ENCODE data around the gene PARD3.

Gene PARD3

DNA sequence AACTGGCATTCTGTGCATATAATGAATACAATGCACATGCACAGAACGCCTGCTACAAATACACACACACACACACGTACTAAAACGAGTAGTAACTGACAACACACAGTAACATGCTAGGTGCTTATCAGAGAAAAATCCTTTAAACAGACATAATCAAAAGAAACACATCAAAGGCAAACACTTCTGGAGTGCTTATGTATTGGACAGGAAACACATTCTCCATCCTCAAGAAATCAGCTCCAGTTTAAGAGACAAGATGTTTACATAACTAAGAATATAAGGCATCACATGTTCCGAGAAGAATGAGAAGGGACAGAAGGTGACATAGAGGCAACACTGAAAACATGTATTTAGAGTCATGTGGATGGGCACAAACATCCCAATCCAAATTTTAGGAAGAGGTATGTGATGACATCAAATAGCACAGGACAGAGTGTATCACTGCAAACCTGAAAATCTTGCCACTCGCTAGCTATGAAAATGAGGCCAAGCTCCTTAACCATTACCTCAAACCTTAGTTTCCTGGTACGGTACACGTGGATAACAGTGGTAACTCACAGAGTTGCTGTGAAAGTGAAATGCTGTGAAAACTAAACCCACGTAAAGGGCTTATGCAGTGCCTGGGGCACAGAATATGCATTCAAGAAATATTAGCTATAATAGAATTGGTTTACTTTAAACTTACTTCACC, 619.6 kb downstream of the PARD3 start:
- no peaks in the 10 kb centered on the region for H3K4me1 ChIP-seq (ENCODE audit: control insufficient read depth, insufficient read depth, low read length, unreplicated experiment)
- H3K79me2 ChIP-seq (ENCODE audit: control insufficient read depth, insufficient read depth, low read length, unreplicated experiment) = no peaks in the 10 kb centered on the region
- H3K27ac ChIP-seq (ENCODE audit: low read depth, low read length) = no peak overlapping the region
- H2AFZ ChIP-seq (ENCODE audit: low read length, unreplicated experiment) = no peak overlapping the region
- no peaks in the 10 kb centered on the region for H3K27me3 ChIP-seq (ENCODE audit: insufficient read depth, low read length)
- no peak overlapping the region for H3K4me3 ChIP-seq (ENCODE audit: low read depth, low read length)
- H3K36me3 ChIP-seq (ENCODE audit: insufficient read depth, low read length) = no peaks in the 10 kb centered on the region

DNA sequence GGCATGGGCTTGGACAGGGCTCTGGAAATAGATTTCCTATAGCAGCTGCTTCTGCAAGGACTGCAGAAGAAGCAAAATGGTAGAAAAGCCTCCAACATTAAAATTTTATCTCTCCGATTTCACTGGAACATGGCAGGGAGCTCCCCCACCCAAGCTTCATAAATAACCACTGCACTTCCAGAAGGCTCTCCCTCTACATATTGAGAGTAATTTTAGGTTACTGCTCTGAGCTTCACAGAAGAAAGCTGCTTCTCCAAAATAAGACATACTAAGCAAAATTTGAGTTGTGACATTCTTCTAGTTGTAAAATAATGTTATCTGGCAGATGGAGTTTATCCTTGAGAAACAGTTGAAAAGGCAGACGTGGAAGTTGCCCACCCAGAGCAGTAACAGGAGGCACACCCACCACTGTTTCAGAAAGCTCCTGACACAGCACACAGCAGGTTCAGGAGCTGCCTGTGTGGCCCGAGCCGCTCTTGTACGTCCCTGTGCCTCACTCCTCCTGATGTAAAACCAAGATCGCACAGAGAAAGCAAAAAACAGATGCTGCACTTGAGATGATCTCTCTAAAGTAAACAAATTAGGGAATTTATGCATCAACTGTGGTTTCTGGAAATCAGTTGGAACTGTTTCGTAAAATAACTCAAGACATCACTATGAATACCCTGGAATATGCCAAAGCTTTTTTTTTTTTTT, 621.0 kb downstream of the PARD3 start:
- no peaks in the 10 kb centered on the region for H3K79me2 ChIP-seq (ENCODE audit: control insufficient read depth, insufficient read depth, low read length, unreplicated experiment)
- H2AFZ ChIP-seq (ENCODE audit: low read length, unreplicated experiment) = no peak overlapping the region
- H3K4me1 ChIP-seq (ENCODE audit: control insufficient read depth, insufficient read depth, low read length, unreplicated experiment) = no peaks in the 10 kb centered on the region
- H3K27ac ChIP-seq (ENCODE audit: low read depth, low read length) = no peak overlapping the region
- no peaks in the 10 kb centered on the region for H3K36me3 ChIP-seq (ENCODE audit: insufficient read depth, low read length)
- no peak overlapping the region for H3K4me3 ChIP-seq (ENCODE audit: low read depth, low read length)
- H3K27me3 ChIP-seq (ENCODE audit: insufficient read depth, low read length) = no peaks in the 10 kb centered on the region

DNA sequence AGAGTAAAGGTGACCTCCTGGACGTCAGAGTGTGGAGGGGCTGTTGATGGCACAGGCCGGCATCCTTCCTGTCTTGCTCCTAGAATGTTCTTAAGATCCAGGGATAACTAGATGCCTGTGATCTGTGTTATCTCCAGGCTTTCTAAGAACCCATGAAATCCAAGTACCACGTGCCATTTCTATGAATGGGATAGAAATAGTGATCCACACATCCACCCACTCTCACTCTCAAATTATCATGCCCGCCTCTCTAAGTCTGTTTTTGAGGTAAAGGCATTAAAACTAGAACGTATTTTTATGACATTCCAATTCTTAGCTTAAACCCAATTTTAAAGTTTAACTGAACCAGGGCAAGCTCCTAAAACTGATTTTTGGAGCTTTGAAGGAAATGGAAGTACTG, 622.5 kb downstream of the PARD3 start:
- Histone ChIP-seq H3K79me2 (ENCODE audit: control insufficient read depth, insufficient read depth, low read length, unreplicated experiment) (no peaks in the 10 kb centered on the region), H2AFZ (ENCODE audit: low read length, unreplicated experiment) (no peak overlapping the region), H3K27ac (ENCODE audit: low read depth, low read length) (no peak overlapping the region), H3K36me3 (ENCODE audit: insufficient read depth, low read length) (no peaks in the 10 kb centered on the region), H3K4me1 (ENCODE audit: control insufficient read depth, insufficient read depth, low read length, unreplicated experiment) (no peaks in the 10 kb centered on the region), H3K27me3 (ENCODE audit: insufficient read depth, low read length) (no peaks in the 10 kb centered on the region), H3K4me3 (ENCODE audit: low read depth, low read length) (no peak overlapping the region)

DNA sequence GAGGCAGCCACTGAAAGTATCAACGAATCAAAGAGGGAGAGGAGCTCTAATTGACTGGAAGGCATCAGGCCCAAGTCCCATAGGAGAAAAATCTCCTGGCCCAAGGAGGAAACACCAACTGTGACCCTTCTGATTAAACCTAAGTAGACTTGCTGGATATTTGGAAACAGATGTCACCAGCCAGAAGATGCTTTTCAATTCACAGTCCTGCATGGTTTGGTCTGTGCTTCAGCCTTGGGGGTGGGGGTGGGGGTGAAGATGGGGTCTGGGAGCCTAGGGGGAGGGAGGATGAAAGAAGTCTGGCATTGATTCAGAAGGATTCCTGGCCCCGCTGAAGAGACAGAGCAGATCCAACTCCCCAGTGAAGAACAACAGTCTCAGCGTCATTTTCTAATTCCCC, 623.7 kb downstream of the PARD3 start:
- H3K79me2 ChIP-seq (ENCODE audit: control insufficient read depth, insufficient read depth, low read length, unreplicated experiment) = no peaks in the 10 kb centered on the region
- H2AFZ ChIP-seq (ENCODE audit: low read length, unreplicated experiment) = no peak overlapping the region
- no peaks in the 10 kb centered on the region for H3K4me1 ChIP-seq (ENCODE audit: control insufficient read depth, insufficient read depth, low read length, unreplicated experiment)
- H3K27ac ChIP-seq (ENCODE audit: low read depth, low read length) = no peak overlapping the region
- H3K27me3 ChIP-seq (ENCODE audit: insufficient read depth, low read length) = no peaks in the 10 kb centered on the region
- H3K4me3 ChIP-seq (ENCODE audit: low read depth, low read length) = no peak overlapping the region
- H3K36me3 ChIP-seq (ENCODE audit: insufficient read depth, low read length) = no peaks in the 10 kb centered on the region

DNA sequence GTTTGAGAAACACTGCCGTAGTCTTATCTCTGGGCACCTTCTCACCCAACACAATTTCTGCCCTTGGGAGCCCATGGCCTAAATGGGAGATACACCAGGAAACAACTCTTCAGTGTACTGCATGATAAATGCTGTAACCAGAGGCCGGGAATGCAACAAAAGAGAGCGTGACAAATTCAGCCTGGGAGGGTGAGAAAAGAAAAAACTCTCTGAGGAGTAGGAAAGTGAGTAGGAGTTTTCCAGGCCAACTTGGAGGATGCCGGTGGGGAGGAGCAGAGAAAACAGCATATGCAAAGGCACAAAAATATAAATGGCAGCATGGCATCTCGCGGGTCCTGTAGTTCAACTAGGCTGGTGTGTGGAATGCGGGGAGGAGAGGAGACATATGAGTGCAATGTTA, 624.5 kb downstream of the PARD3 start:
- Histone ChIP-seq H3K27me3 (ENCODE audit: insufficient read depth, low read length) (no peaks in the 10 kb centered on the region), H3K4me1 (ENCODE audit: control insufficient read depth, insufficient read depth, low read length, unreplicated experiment) (no peaks in the 10 kb centered on the region), H3K27ac (ENCODE audit: low read depth, low read length) (no peak overlapping the region), H3K36me3 (ENCODE audit: insufficient read depth, low read length) (no peaks in the 10 kb centered on the region), H2AFZ (ENCODE audit: low read length, unreplicated experiment) (no peak overlapping the region), H3K79me2 (ENCODE audit: control insufficient read depth, insufficient read depth, low read length, unreplicated experiment) (no peaks in the 10 kb centered on the region), H3K4me3 (ENCODE audit: low read depth, low read length) (no peak overlapping the region)

DNA sequence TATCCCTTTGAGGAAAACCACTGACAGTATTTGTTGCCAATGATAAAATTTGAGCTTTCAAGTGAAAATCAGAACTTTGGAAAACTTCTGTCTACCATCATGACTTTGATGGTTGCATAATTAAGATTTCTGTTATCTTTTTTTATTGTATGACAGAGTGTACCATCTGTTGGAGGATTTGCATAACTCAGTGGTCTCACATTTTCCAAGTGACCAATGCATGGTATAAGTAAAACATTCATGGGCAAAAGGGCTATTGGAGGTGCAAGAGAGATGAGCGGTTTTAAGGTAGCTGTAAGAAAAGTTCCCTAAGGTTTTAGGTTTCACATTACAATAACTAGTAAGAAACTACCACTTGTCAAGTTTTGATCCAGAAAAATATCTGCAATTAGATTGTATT, 625.3 kb downstream of the PARD3 start:
- Histone ChIP-seq H3K27ac (ENCODE audit: low read depth, low read length) (no peak overlapping the region), H3K79me2 (ENCODE audit: control insufficient read depth, insufficient read depth, low read length, unreplicated experiment) (no peaks in the 10 kb centered on the region), H2AFZ (ENCODE audit: low read length, unreplicated experiment) (no peak overlapping the region), H3K36me3 (ENCODE audit: insufficient read depth, low read length) (no peaks in the 10 kb centered on the region), H3K4me3 (ENCODE audit: low read depth, low read length) (no peak overlapping the region), H3K27me3 (ENCODE audit: insufficient read depth, low read length) (no peaks in the 10 kb centered on the region), H3K4me1 (ENCODE audit: control insufficient read depth, insufficient read depth, low read length, unreplicated experiment) (no peaks in the 10 kb centered on the region)

DNA sequence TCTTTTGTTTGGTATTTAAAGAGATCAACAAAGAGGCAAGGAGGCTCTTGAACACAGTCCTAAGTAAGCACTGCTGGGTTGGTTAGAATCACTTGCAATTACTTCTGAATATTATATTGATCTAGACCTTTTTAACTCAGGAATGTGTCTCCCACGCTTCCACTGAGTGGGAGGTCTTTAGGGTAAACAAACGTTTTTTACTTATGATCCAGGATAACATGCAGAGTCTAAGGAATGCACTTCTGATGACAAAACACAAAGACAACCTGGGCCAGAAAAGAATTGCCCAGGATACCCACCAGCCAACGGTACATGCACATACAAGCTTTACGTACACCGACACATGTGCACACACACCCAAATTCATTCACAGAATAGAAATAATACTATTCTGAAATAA, 626.9 kb downstream of the PARD3 start:
- Histone ChIP-seq H3K79me2 (ENCODE audit: control insufficient read depth, insufficient read depth, low read length, unreplicated experiment) (no peaks in the 10 kb centered on the region), H3K4me3 (ENCODE audit: low read depth, low read length) (no peak overlapping the region), H3K27ac (ENCODE audit: low read depth, low read length) (no peak overlapping the region), H3K4me1 (ENCODE audit: control insufficient read depth, insufficient read depth, low read length, unreplicated experiment) (no peaks in the 10 kb centered on the region), H3K27me3 (ENCODE audit: insufficient read depth, low read length) (no peaks in the 10 kb centered on the region), H3K36me3 (ENCODE audit: insufficient read depth, low read length) (no peaks in the 10 kb centered on the region), H2AFZ (ENCODE audit: low read length, unreplicated experiment) (no peak overlapping the region)

DNA sequence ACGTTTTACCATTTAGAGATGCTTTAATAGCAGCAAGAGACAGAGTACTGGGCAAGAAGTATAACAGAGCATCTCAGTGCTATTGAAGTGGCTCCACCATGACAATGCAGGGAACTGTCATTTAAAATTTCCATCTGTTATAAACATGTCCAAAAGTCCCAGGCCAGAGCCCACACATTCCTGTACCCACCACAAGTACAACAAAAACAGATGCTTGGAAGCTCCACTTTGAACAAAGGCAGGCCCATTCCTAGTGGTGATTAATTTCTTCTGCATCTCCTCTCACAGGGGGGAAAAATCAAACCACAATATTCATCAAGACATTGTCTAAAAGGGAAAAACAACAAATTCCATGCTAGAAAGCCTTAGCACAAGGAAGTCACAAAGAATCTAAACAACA, 627.9 kb downstream of the PARD3 start:
- Histone ChIP-seq H3K27ac (ENCODE audit: low read depth, low read length) (no peak overlapping the region), H3K27me3 (ENCODE audit: insufficient read depth, low read length) (no peaks in the 10 kb centered on the region), H3K36me3 (ENCODE audit: insufficient read depth, low read length) (no peaks in the 10 kb centered on the region), H3K4me1 (ENCODE audit: control insufficient read depth, insufficient read depth, low read length, unreplicated experiment) (no peaks in the 10 kb centered on the region), H2AFZ (ENCODE audit: low read length, unreplicated experiment) (no peak overlapping the region), H3K79me2 (ENCODE audit: control insufficient read depth, insufficient read depth, low read length, unreplicated experiment) (no peaks in the 10 kb centered on the region), H3K4me3 (ENCODE audit: low read depth, low read length) (no peak overlapping the region)

DNA sequence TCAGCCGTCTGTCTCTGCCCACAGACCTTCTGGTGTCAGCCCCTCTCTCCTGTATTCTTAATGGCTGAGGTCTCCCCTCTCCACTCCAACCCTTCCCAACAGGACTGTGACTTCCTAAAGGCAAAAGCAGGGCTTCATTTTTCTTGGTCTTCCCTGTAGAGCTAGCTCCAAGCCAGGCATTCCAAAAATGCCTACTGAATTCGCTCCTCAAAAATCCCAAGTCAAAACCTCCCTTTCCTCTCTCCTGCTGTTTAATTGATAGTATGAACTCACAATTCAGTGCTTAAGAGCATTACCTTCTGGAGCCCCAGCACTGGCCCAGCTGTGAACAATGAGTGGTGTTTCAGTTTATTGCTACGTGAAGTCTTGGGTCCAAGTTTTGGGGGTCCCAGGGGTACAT, 628.4 kb downstream of the PARD3 start:
- H3K4me3 ChIP-seq (ENCODE audit: low read depth, low read length) = no peak overlapping the region
- H3K4me1 ChIP-seq (ENCODE audit: control insufficient read depth, insufficient read depth, low read length, unreplicated experiment) = no peaks in the 10 kb centered on the region
- no peak overlapping the region for H2AFZ ChIP-seq (ENCODE audit: low read length, unreplicated experiment)
- H3K36me3 ChIP-seq (ENCODE audit: insufficient read depth, low read length) = no peaks in the 10 kb centered on the region
- H3K27ac ChIP-seq (ENCODE audit: low read depth, low read length) = no peak overlapping the region
- no peaks in the 10 kb centered on the region for H3K79me2 ChIP-seq (ENCODE audit: control insufficient read depth, insufficient read depth, low read length, unreplicated experiment)
- no peaks in the 10 kb centered on the region for H3K27me3 ChIP-seq (ENCODE audit: insufficient read depth, low read length)

DNA sequence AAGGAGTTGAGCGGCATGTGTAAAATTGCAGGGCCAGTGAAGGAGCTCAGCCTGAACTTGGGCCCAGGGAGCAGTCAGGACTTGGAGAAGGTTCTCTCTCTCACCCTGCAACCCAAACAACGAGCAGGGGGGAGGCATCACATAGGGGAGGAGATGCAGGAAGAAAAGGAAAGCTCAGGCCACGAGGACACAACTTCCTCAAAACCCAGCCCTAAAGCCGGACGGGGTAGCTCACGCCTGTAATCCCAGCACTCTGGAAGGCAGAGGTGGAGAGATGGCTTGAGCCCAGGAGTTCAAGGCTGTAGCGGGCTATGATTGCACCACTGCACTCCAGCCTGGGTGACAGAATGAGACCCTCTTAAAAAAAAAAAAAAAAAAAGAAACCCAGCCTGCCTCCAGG, 629.1 kb downstream of the PARD3 start:
- H2AFZ ChIP-seq (ENCODE audit: low read length, unreplicated experiment) = no peak overlapping the region
- no peaks in the 10 kb centered on the region for H3K79me2 ChIP-seq (ENCODE audit: control insufficient read depth, insufficient read depth, low read length, unreplicated experiment)
- no peak overlapping the region for H3K4me3 ChIP-seq (ENCODE audit: low read depth, low read length)
- no peaks in the 10 kb centered on the region for H3K27me3 ChIP-seq (ENCODE audit: insufficient read depth, low read length)
- no peaks in the 10 kb centered on the region for H3K36me3 ChIP-seq (ENCODE audit: insufficient read depth, low read length)
- no peak overlapping the region for H3K27ac ChIP-seq (ENCODE audit: low read depth, low read length)
- no peaks in the 10 kb centered on the region for H3K4me1 ChIP-seq (ENCODE audit: control insufficient read depth, insufficient read depth, low read length, unreplicated experiment)

DNA sequence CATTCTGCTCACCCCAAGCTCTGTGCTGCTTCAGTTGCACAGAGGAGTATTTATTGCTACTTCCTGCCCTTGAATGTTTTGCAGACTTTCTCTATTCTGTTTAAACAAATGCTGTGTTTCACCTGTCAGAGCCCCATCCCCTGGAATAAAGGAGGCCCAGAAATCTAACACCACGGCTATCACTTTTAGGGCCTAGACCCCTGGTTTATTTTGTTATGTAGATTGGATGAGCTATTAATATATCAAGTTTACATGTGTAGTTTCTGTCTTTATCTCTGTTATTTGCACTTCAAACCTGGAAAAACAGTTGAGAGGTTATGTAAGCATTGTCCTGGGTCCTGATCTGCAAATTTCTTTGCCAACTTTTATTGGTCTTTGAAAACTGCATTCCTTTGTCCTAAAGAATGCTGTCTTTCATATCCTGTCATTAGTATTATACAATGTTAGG, 630.1 kb downstream of the PARD3 start:
- H2AFZ ChIP-seq (ENCODE audit: low read length, unreplicated experiment) = no peak overlapping the region
- no peak overlapping the region for H3K27ac ChIP-seq (ENCODE audit: low read depth, low read length)
- no peaks in the 10 kb centered on the region for H3K79me2 ChIP-seq (ENCODE audit: control insufficient read depth, insufficient read depth, low read length, unreplicated experiment)
- H3K27me3 ChIP-seq (ENCODE audit: insufficient read depth, low read length) = no peaks in the 10 kb centered on the region
- H3K4me1 ChIP-seq (ENCODE audit: control insufficient read depth, insufficient read depth, low read length, unreplicated experiment) = no peaks in the 10 kb centered on the region
- no peak overlapping the region for H3K4me3 ChIP-seq (ENCODE audit: low read depth, low read length)
- H3K36me3 ChIP-seq (ENCODE audit: insufficient read depth, low read length) = no peaks in the 10 kb centered on the region
